ENCODE data around the gene SATB2.

- TF ChIP-seq POLR2AphosphoS5 (IDR thresholded peaks at IDR 0.05) (no peak), POLR2A (IDR thresholded peaks at IDR 0.05) (no peak), CTCF (IDR thresholded peaks at IDR 0.05) (no peak)
Measured at GRCh38 chr2:199325881-199326280, 131.9 kb downstream of the SATB2 start.

All from breast epithelium (tissue), 3 donors.